Hepatocyte (in vitro differentiated cells): ENCODE data around the gene FES. TPM values are rescaled to one million over a fixed set of nuclear protein-coding genes. Genes with fewer than 3 reads are reported as not detected.

Source experiments
- DNase-seq: peaks from one replicate; pipeline ENCODE4 v3.0.0-alpha.2; 2016; ENCODE audit warnings: low spot score
- H2AFZ ChIP-seq: fragments of 200-600 bp; sonication (generic); 2 replicates; pipeline ENCODE4 v1.6.0; 2016; ENCODE audit warnings: antibody characterized with exemption, mild to moderate bottlenecking
- H3K27ac ChIP-seq: fragments of 200-600 bp; sonication (generic); 2 replicates; pipeline ENCODE4 v1.5.1; 2016; ENCODE audit warnings: mild to moderate bottlenecking
- H3K27me3 ChIP-seq: fragments of 200-600 bp; sonication (generic); 2 replicates; pipeline ENCODE4 v1.6.1; 2016
- H3K36me3 ChIP-seq: fragments of 200-600 bp; sonication (generic); replicated peaks from 2 replicates; pipeline ENCODE4 v1.5.1; 2016; ENCODE audit warnings: low read depth; ENCODE audit not compliant: insufficient read depth
- H3K4me1 ChIP-seq: fragments of 200-600 bp; sonication (generic); 2 replicates; pipeline ENCODE4 v1.5.1; 2016; ENCODE audit warnings: mild to moderate bottlenecking, moderate library complexity; ENCODE audit not compliant: insufficient read depth
- H3K4me2 ChIP-seq: fragments of 200-600 bp; sonication (generic); 2 replicates; pipeline ENCODE4 v1.6.0; 2016
- H3K4me3 ChIP-seq: fragments of 200-600 bp; sonication (generic); 2 replicates; pipeline ENCODE4 v1.5.1; 2016; ENCODE audit warnings: mild to moderate bottlenecking
- H3K79me2 ChIP-seq: fragments of 200-600 bp; sonication (generic); 2 replicates; pipeline ENCODE4 v1.6.0; 2017; ENCODE audit warnings: mild to moderate bottlenecking
- H3K9me2 ChIP-seq: fragments of 200-600 bp; sonication (generic); replicated peaks from 2 replicates; pipeline ENCODE4 v1.6.0; 2017; ENCODE audit warnings: mild to moderate bottlenecking; ENCODE audit not compliant: insufficient read depth
- H3K9me3 ChIP-seq: fragments of 200-600 bp; sonication (generic); 2 replicates; pipeline ENCODE4 v1.5.1; 2016; ENCODE audit warnings: low read depth, mild to moderate bottlenecking
- H4K20me1 ChIP-seq: fragments of 200-600 bp; sonication (generic); 2 replicates; pipeline ENCODE4 v1.6.0; 2016; ENCODE audit warnings: mild to moderate bottlenecking; ENCODE audit not compliant: insufficient read depth, poor library complexity, severe bottlenecking
- EZH2 ChIP-seq: fragments of 200-600 bp; sonication (generic); IDR thresholded peaks from 2 replicates; pipeline ENCODE4 v1.6.1; 2016; ENCODE audit warnings: antibody characterized with exemption, mild to moderate bottlenecking, borderline replicate concordance
- EZH2phosphoT487 ChIP-seq: fragments of 200-600 bp; sonication (generic); IDR thresholded peaks from one replicate; pipeline ENCODE4 v1.6.1; 2018; ENCODE audit warnings: antibody characterized with exemption, mild to moderate bottlenecking, low read depth, moderate library complexity; ENCODE audit not compliant: unreplicated experiment, severe bottlenecking
- WGBS: methylation state at CpG from one replicate; pipeline ENCODE4 v1.1.6; 2016; ENCODE audit warnings: low lambda C conversion rate; ENCODE audit errors: missing lambda C conversion rate; 5-methylcytosine and 5-hydroxymethylcytosine counted together
- polyA plus RNA-seq: library from polyadenylated mRNA; unstranded; fragments of >200 nt; fragmentation: Nextera tagmentation; extraction: Ambion mirVana; gene quantifications from 2 replicates; pipeline ENCODE4 v1.2.1, GENCODE V29; 2016
- total RNA-seq: library from RNA; depleted of rRNA; stranded (reverse); fragments of >200 nt; gene quantifications from 2 replicates; pipeline ENCODE4 v1.2.3, GENCODE V29; 2014
- TF ChIP-seq, protein P1 (sequence below): fragments of 200-600 bp; sonication (generic); IDR thresholded peaks from 2 replicates; pipeline ENCODE4 v1.5.1; 2016; ENCODE audit warnings: antibody characterized with exemption, mild to moderate bottlenecking; ENCODE audit not compliant: poor library complexity

Gene FES
- total and polyA plus RNA-seq, 2 experiments from 2014 or later, result 7.3 to 13.5 TPM

- H2AFZ ChIP-seq, result no peak overlapping the region
- DNase-seq, result no peak
- no peaks in the 10 kb centered on the region for H3K9me2 ChIP-seq
- TF ChIP-seq, protein P1, sequence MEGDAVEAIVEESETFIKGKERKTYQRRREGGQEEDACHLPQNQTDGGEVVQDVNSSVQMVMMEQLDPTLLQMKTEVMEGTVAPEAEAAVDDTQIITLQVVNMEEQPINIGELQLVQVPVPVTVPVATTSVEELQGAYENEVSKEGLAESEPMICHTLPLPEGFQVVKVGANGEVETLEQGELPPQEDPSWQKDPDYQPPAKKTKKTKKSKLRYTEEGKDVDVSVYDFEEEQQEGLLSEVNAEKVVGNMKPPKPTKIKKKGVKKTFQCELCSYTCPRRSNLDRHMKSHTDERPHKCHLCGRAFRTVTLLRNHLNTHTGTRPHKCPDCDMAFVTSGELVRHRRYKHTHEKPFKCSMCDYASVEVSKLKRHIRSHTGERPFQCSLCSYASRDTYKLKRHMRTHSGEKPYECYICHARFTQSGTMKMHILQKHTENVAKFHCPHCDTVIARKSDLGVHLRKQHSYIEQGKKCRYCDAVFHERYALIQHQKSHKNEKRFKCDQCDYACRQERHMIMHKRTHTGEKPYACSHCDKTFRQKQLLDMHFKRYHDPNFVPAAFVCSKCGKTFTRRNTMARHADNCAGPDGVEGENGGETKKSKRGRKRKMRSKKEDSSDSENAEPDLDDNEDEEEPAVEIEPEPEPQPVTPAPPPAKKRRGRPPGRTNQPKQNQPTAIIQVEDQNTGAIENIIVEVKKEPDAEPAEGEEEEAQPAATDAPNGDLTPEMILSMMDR, result no peak
- no peak for TF ChIP-seq EZH2
- no peak for TF ChIP-seq EZH2phosphoT487
- H3K4me1 ChIP-seq, result peaks cover 26% of the 10 kb centered on the region
- 88% methylated on average over 10 of the region's 10 CpGs for WGBS
- no peaks in the 10 kb centered on the region for H3K9me3 ChIP-seq
- H3K27me3 ChIP-seq, result no peaks in the 10 kb centered on the region
- no peaks in the 10 kb centered on the region for H3K36me3 ChIP-seq
- no peak overlapping the region for H3K4me3 ChIP-seq
- H3K27ac ChIP-seq, result no peak overlapping the region
- no peaks in the 10 kb centered on the region for H4K20me1 ChIP-seq
- H3K79me2 ChIP-seq, result no peaks in the 10 kb centered on the region
- no peak overlapping the region for H3K4me2 ChIP-seq
Observed at GRCh38 chr15:90864507-90864906, 19.8 kb upstream of the FES start.

- H3K4me2 ChIP-seq, result no peak overlapping the region
- H4K20me1 ChIP-seq, result no peaks in the 10 kb centered on the region
- 93% methylated on average over 4 of the region's 4 CpGs for WGBS
- peaks cover 33% of the 10 kb centered on the region for H3K4me1 ChIP-seq
- H3K79me2 ChIP-seq, result peaks cover 3% of the 10 kb centered on the region
- H2AFZ ChIP-seq, result no peak overlapping the region
- H3K4me3 ChIP-seq, result no peak overlapping the region
- no peaks in the 10 kb centered on the region for H3K9me3 ChIP-seq
- H3K27ac ChIP-seq, result no peak overlapping the region
- H3K27me3 ChIP-seq, result no peaks in the 10 kb centered on the region
- H3K9me2 ChIP-seq, result no peaks in the 10 kb centered on the region
- TF ChIP-seq, protein P1, result no peak
- TF ChIP-seq EZH2phosphoT487 (no peak), EZH2 (no peak)
- no peaks in the 10 kb centered on the region for H3K36me3 ChIP-seq
- DNase-seq, result no peak
Observed at GRCh38 chr15:90865702-90866101, 18.6 kb upstream of the FES start.

DNA sequence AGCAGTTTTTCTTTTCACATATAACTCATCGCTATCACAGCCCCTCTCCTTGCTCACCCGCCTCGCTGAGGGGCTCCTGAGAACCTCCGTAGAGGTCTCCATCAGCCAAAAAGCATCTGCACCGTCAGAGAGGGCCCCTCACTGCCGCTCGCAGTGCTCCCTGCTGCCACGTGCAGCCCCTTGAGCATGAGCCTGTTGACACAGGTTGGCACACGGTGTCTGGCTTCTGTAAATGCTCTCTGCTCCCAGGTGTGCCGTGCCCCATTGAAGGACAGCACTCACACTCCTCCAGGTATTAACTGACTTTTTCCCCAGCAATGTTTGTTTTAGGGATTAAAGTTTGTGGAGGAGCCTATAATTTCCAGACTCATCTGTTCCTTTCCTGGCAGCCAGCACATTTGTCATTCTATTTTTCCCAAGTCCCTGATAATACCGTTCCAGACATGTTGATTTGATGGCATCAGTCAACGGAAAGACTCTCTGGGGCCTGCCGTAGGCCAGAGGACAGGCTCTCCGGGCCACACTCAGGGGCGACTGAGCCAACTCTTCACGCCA, 18.1 kb upstream of the FES start:
- WGBS, result 57% methylated on average over 16 of the region's 16 CpGs
- H2AFZ ChIP-seq, result no peak overlapping the region
- H3K27me3 ChIP-seq, result no peaks in the 10 kb centered on the region

More for the DNA sequence above, 18.1 kb upstream of the FES start:
- no peaks in the 10 kb centered on the region for H4K20me1 ChIP-seq
- no peak overlapping the region for H3K4me2 ChIP-seq
- no peak overlapping the region for H3K4me3 ChIP-seq
- H3K9me3 ChIP-seq, result no peaks in the 10 kb centered on the region
- TF ChIP-seq EZH2, result no peak
- no peak for TF ChIP-seq EZH2phosphoT487
- TF ChIP-seq, protein P1, result no peak
- H3K27ac ChIP-seq, result no peak overlapping the region
- peaks cover 34% of the 10 kb centered on the region for H3K4me1 ChIP-seq
- no peaks in the 10 kb centered on the region for H3K9me2 ChIP-seq
- peaks cover 7% of the 10 kb centered on the region for H3K79me2 ChIP-seq
- no peak for DNase-seq
- no peaks in the 10 kb centered on the region for H3K36me3 ChIP-seq
